Urinary bladder (tissue), 4 donors: Measurements from ENCODE around the gene ARHGEF2. TPM values are rescaled to one million over a fixed set of nuclear protein-coding genes. Genes with fewer than 3 reads are reported as not detected.

Experiments used
- DNase-seq: peaks from one replicate; pipeline ENCODE4 v3.0.0-alpha.2; 2015; ENCODE audit errors: extremely low spot score
- H3K27ac ChIP-seq: one replicate; pipeline ENCODE4 v1.5.1; 2013; ENCODE audit warnings: low read depth, mild to moderate bottlenecking, moderate library complexity
- H3K36me3 ChIP-seq: one replicate; pipeline ENCODE4 v1.6.1; 2013; ENCODE audit warnings: mild to moderate bottlenecking, moderate library complexity; ENCODE audit not compliant: insufficient read depth
- H3K4me1 ChIP-seq: one replicate; pipeline ENCODE4 v1.6.1; 2013; ENCODE audit warnings: mild to moderate bottlenecking, moderate library complexity; ENCODE audit not compliant: insufficient read depth
- H3K4me3 ChIP-seq: one replicate; pipeline ENCODE4 v1.5.1; 2013; ENCODE audit warnings: low read depth, low read length
- WGBS: extraction: QIAGEN DNeasy Blood & Tissue Kit; methylation state at CpG from one replicate; pipeline ENCODE4 v1.1.7; 2013; 5-methylcytosine and 5-hydroxymethylcytosine counted together
- polyA plus RNA-seq: library from polyadenylated mRNA; stranded (reverse); fragments of 200-250 nt; gene quantifications from one replicate; pipeline ENCODE4 v1.2.3, GENCODE V29; 2013
- total RNA-seq: library from RNA; depleted of rRNA; stranded (reverse); fragments of >200 nt; gene quantifications from one replicate; pipeline ENCODE4 v1.2.3, GENCODE V29; 2014
- donor health status: healthy with polysubstance abuse.
- donor health status: healthy.

ARHGEF2 gene
- total and polyA plus RNA-seq, 2 donors = 40.5 to 63.3 TPM

- WGBS = 86% methylated on average over 9 of the region's 9 CpGs
- no peak overlapping the region for H3K27ac ChIP-seq
Observed at GRCh38 chr1:155971910-155972809, 6.2 kb downstream of the ARHGEF2 start.

GRCh38 chr1:155970531-155971167 is 7.7 kb downstream of the ARHGEF2 start:
- H3K27ac ChIP-seq = peak overlapping the region; percentile 44
- no peak for DNase-seq
- 34% methylated on average over 11 of the region's 11 CpGs for WGBS
- H3K4me1 ChIP-seq = no peaks in the 10 kb centered on the region
- no peaks in the 10 kb centered on the region for H3K36me3 ChIP-seq
- H3K4me3 ChIP-seq = no peak overlapping the region

More at GRCh38 chr1:155971910-155972809, 6.2 kb downstream of the ARHGEF2 start:
- Histone ChIP-seq H3K4me3 (no peak overlapping the region), H3K4me1 (no peaks in the 10 kb centered on the region), H3K36me3 (no peaks in the 10 kb centered on the region)
- DNase-seq = no peak

GRCh38 chr1:155969377-155969791 is 9.0 kb downstream of the ARHGEF2 start:
- 72% methylated on average over 9 of the region's 9 CpGs for WGBS
- Histone ChIP-seq H3K36me3 (peaks cover 2% of the 10 kb centered on the region), H3K4me1 (no peaks in the 10 kb centered on the region), H3K27ac (no peak overlapping the region), H3K4me3 (no peak overlapping the region)
- DNase-seq = no peak

GRCh38 chr1:155968670-155969069 is 9.7 kb downstream of the ARHGEF2 start:
- Histone ChIP-seq H3K36me3 (peaks cover 4% of the 10 kb centered on the region), H3K4me1 (no peaks in the 10 kb centered on the region), H3K27ac (no peak overlapping the region), H3K4me3 (no peak overlapping the region)
- no peak for DNase-seq
- 33% methylated on average over 3 of the region's 3 CpGs for WGBS

GRCh38 chr1:155968051-155968400 is 10.3 kb downstream of the ARHGEF2 start:
- H3K4me1 ChIP-seq = no peaks in the 10 kb centered on the region
- H3K27ac ChIP-seq = no peak overlapping the region
- H3K4me3 ChIP-seq = no peak overlapping the region
- H3K36me3 ChIP-seq = peaks cover 4% of the 10 kb centered on the region
- WGBS = 74% methylated on average over 7 of the region's 7 CpGs
- no peak for DNase-seq

GRCh38 chr1:155967341-155968050 is 10.9 kb downstream of the ARHGEF2 start:
- Histone ChIP-seq H3K36me3 (peaks cover 4% of the 10 kb centered on the region), H3K27ac (no peak overlapping the region), H3K4me1 (no peaks in the 10 kb centered on the region), H3K4me3 (no peak overlapping the region)
- no peak for DNase-seq
- 36% methylated on average over 13 of the region's 13 CpGs for WGBS

GRCh38 chr1:155966750-155967149 is 11.6 kb downstream of the ARHGEF2 start:
- no peak for DNase-seq
- 56% methylated on average over 7 of the region's 7 CpGs for WGBS
- H3K4me3 ChIP-seq = no peak overlapping the region
- no peak overlapping the region for H3K27ac ChIP-seq
- H3K36me3 ChIP-seq = peaks cover 4% of the 10 kb centered on the region
- no peaks in the 10 kb centered on the region for H3K4me1 ChIP-seq

- Histone ChIP-seq H3K36me3 (peaks cover 6% of the 10 kb centered on the region), H3K4me3 (no peak overlapping the region), H3K27ac (no peak overlapping the region), H3K4me1 (no peaks in the 10 kb centered on the region)
- no peak for DNase-seq
- 62% methylated on average over 9 of the region's 9 CpGs for WGBS
Observed at GRCh38 chr1:155966135-155966534, 12.2 kb downstream of the ARHGEF2 start.

- H3K4me3 ChIP-seq = no peak overlapping the region
- peaks cover 6% of the 10 kb centered on the region for H3K36me3 ChIP-seq
- H3K4me1 ChIP-seq = no peaks in the 10 kb centered on the region
- 78% methylated on average over 7 of the region's 7 CpGs for WGBS
- no peak for DNase-seq
- no peak overlapping the region for H3K27ac ChIP-seq
Observed at GRCh38 chr1:155964193-155964592, 14.2 kb downstream of the ARHGEF2 start.

GRCh38 chr1:155962599-155963211 is 15.6 kb downstream of the ARHGEF2 start:
- no peak overlapping the region for H3K4me3 ChIP-seq
- peaks cover 6% of the 10 kb centered on the region for H3K36me3 ChIP-seq
- 83% methylated on average over 18 of the region's 18 CpGs for WGBS
- H3K4me1 ChIP-seq = no peaks in the 10 kb centered on the region
- no peak overlapping the region for H3K27ac ChIP-seq
- DNase-seq = no peak

- 63% methylated on average over 14 of the region's 14 CpGs for WGBS
- H3K27ac ChIP-seq = no peak overlapping the region
- no peak overlapping the region for H3K4me3 ChIP-seq
- DNase-seq = no peak
- peaks cover 6% of the 10 kb centered on the region for H3K36me3 ChIP-seq
- no peaks in the 10 kb centered on the region for H3K4me1 ChIP-seq
Observed at GRCh38 chr1:155961937-155962336, 16.4 kb downstream of the ARHGEF2 start.

- WGBS = 73% methylated on average over 3 of the region's 3 CpGs
- no peak for DNase-seq
- H3K27ac ChIP-seq = no peak overlapping the region
- H3K36me3 ChIP-seq = peaks cover 5% of the 10 kb centered on the region
- H3K4me3 ChIP-seq = no peak overlapping the region
- H3K4me1 ChIP-seq = no peaks in the 10 kb centered on the region
Observed at GRCh38 chr1:155960081-155960745, 18.1 kb downstream of the ARHGEF2 start.

- Histone ChIP-seq H3K27ac (no peak overlapping the region), H3K4me3 (no peak overlapping the region), H3K4me1 (peaks cover 1% of the 10 kb centered on the region), H3K36me3 (peaks cover 3% of the 10 kb centered on the region)
- 91% methylated on average over 12 of the region's 12 CpGs for WGBS
- no peak for DNase-seq
Observed at GRCh38 chr1:155957411-155957915, 20.9 kb downstream of the ARHGEF2 start.
